Aorta (tissue), 5 donors: ENCODE results near the gene KLHL25. TPM values are rescaled to one million over a fixed set of nuclear protein-coding genes. Genes with fewer than 3 reads are reported as not detected.

ENCODE experiments used
- ATAC-seq: fragments of 200-7000 bp; cut with Tn5 transposase; one replicate; pipeline ENCODE4 v1.9.1; 2022; ENCODE audit warnings: moderate library complexity; ENCODE audit not compliant: low FRiP score
- DNase-seq, 2 donors: peaks; one replicate each; pipeline ENCODE4 v3.0.0-alpha.2; 2020
- H3K27ac ChIP-seq, 2 donors: one replicate each; pipeline ENCODE4 v1.5.1; 2013; ENCODE audit warnings: low read length in 2 of 2, mild to moderate bottlenecking in 2 of 2, moderate library complexity in 2 of 2, control low read depth in 1 of 2, inconsistent platforms in 1 of 2, low read depth in 1 of 2
- H3K27me3 ChIP-seq, 2 donors: one replicate each; pipeline ENCODE4 v1.6.1; 2013; ENCODE audit warnings: control low read depth in 1 of 2, low read length in 1 of 2, mild to moderate bottlenecking in 1 of 2, moderate library complexity in 1 of 2; ENCODE audit not compliant: insufficient read depth in 2 of 2, control insufficient read depth in 1 of 2
- H3K36me3 ChIP-seq, 2 donors: one replicate each; pipeline ENCODE4 v1.6.1; 2013; ENCODE audit warnings: control low read depth in 1 of 2, low read length in 1 of 2, mild to moderate bottlenecking in 1 of 2; ENCODE audit not compliant: insufficient read depth in 2 of 2, control insufficient read depth in 1 of 2
- H3K4me1 ChIP-seq, 2 donors: one replicate each; pipeline ENCODE4 v1.6.1; 2013; ENCODE audit warnings: low read length in 2 of 2, control low read depth in 1 of 2, mild to moderate bottlenecking in 1 of 2, moderate library complexity in 1 of 2; ENCODE audit not compliant: insufficient read depth in 2 of 2, control insufficient read depth in 1 of 2
- H3K4me3 ChIP-seq, 2 donors: one replicate each; pipeline ENCODE4 v1.5.1; 2013; ENCODE audit warnings: low read length in 2 of 2, control low read depth in 1 of 2, mild to moderate bottlenecking in 1 of 2
- H3K9me3 ChIP-seq: one replicate; pipeline ENCODE4 v1.6.1; 2013; ENCODE audit warnings: mild to moderate bottlenecking, low read length; ENCODE audit not compliant: control insufficient read depth
- WGBS, 2 donors: extraction: QIAGEN DNeasy Blood & Tissue Kit; methylation state at CpG; one replicate each; pipeline ENCODE4 v1.1.7; 2013; 5-methylcytosine and 5-hydroxymethylcytosine counted together
- intact Hi-C, 2 donors: fragments of 100-400 bp; cut with DNase I; formaldehyde crosslinking; loops; one replicate each; pipeline versions ENCODE4 v1.14.2 to v1.15.0; 2022
- long read RNA-seq, 2 donors: library from polyadenylated mRNA; unstranded; transcript quantifications; one replicate each; pipeline ENCODE4 v2.0.0, GENCODE V29; 2020 to 2021
- polyA plus RNA-seq, 2 donors: library from polyadenylated mRNA; stranded (reverse); fragments of 200-250 nt; gene quantifications; one replicate each; pipeline ENCODE4 v1.2.3, GENCODE V29; 2013
- total RNA-seq, 2 donors: library from RNA; stranded (reverse); fragmentation: NEBNext Ultra II Directional; extraction: Animal tissue kit (Norgen Biotek cat#: 25700); gene quantifications; one replicate each; pipeline ENCODE4 v1.2.1, GENCODE V29; 2021
- donor health status: healthy with polysubstance abuse.
- donor health status: Bipolar disorder and iron deficiency.
- donor health status: DM: no; HTN: no; CAD: no.
- donor health status: DM: no; HTN: no; CAD: no.
- donor health status: DM: yes; HTN: yes; CAD: no.

The KLHL25 gene
- 1 to 10 TPM; 6.4 to 9.2 TPM for total RNA-seq
- 1 to 10 TPM; 1.8 to 4.9 TPM for polyA plus RNA-seq
- long read RNA-seq, donor 1, full-length matches to known transcripts, result 13 of 71 reads
- long read RNA-seq, donor 1, partial matches to known transcripts, result 51 of 71 reads
- long read RNA-seq, donor 1, other reads (novel, unspliced or antisense), result 7 of 71 reads
- long read RNA-seq, donor 2, full-length matches to known transcripts, result 9 of 14 reads
- long read RNA-seq, donor 2, partial matches to known transcripts, result 1 of 14 reads
- long read RNA-seq, donor 2, other reads (novel, unspliced or antisense), result 4 of 14 reads

- Histone ChIP-seq H3K27me3 (no peaks in the 10 kb centered on the region), H3K4me1 (no peaks in the 10 kb centered on the region), H3K27ac (peak within 1 kb of the TSS; percentile 53 to 85), H3K36me3 (no peaks in the 10 kb centered on the region), H3K4me3 (peak within 1 kb of the TSS; percentile 71 to 92), H3K9me3 (no peaks in the 10 kb centered on the region)
- ATAC-seq (peak; percentile 97), DNase-seq (peak; percentile 97)
- intact Hi-C loops, result loop anchor here in 1 of 2 donors (2.0 to 5.0 kb wide), 2 partner anchors 42 to 66 kb away; no protein-coding TSS in a partner anchor
- 1% methylated on average over 47 to 70 of the region's 71 CpGs for WGBS, 2 donors
Measured at GRCh38 chr15:85794598-85795336, at the start of gene KLHL25. Gene KLHL25, minus strand, starts transcription at chr15:85794925. Its CDS starts 25,115 bp downstream, at chr15:85769810.

GRCh38 chr15:85840802-85841152, 46.1 kb upstream of the KLHL25 start:
- H3K4me1 ChIP-seq, result no peaks in the 10 kb centered on the region
- no peak overlapping the region for H3K27ac ChIP-seq
- intact Hi-C loops, result no loop called here
- H3K9me3 ChIP-seq, result peaks cover 1% of the 10 kb centered on the region
- H3K27me3 ChIP-seq, result peaks cover 0 to 2% of the 10 kb centered on the region in 2 donors
- ATAC-seq, result no peak
- no peaks in the 10 kb centered on the region for H3K36me3 ChIP-seq
- 0% methylated on average over 8 of the region's 8 CpGs for WGBS, 2 donors
- DNase-seq, result no peak
- H3K4me3 ChIP-seq, result no peak overlapping the region

GRCh38 chr15:85840079-85840801, 45.5 kb upstream of the KLHL25 start:
- Histone ChIP-seq H3K27me3 (peaks cover 0 to 2% of the 10 kb centered on the region in 2 donors), H3K9me3 (peaks cover 1% of the 10 kb centered on the region), H3K4me1 (no peaks in the 10 kb centered on the region), H3K4me3 (no peak overlapping the region), H3K36me3 (no peaks in the 10 kb centered on the region), H3K27ac (no peak overlapping the region)
- ATAC-seq (peak; percentile 94), DNase-seq (peak; percentile 89 to 95)
- 9% methylated on average over 32 of the region's 32 CpGs for WGBS, 2 donors
- intact Hi-C loops, result no loop called here

GRCh38 chr15:85839643-85840042, 44.9 kb upstream of the KLHL25 start:
- no peak for DNase-seq
- WGBS, 2 donors, result 89 to 98% methylated on average over 2 of the region's 2 CpGs

GRCh38 chr15:85838655-85839054, 43.9 kb upstream of the KLHL25 start:
- no peaks in the 10 kb centered on the region for H3K4me1 ChIP-seq
- ATAC-seq (no peak), DNase-seq (no peak)
- 91 to 95% methylated on average over 8 of the region's 8 CpGs for WGBS, 2 donors
- peaks cover 1% of the 10 kb centered on the region for H3K9me3 ChIP-seq
- no peaks in the 10 kb centered on the region for H3K36me3 ChIP-seq
- intact Hi-C loops, result loop anchor here (2.0 to 10.0 kb wide), 3 partner anchors 108 to 354 kb away; no protein-coding TSS in a partner anchor
- no peak overlapping the region for H3K27ac ChIP-seq
- H3K27me3 ChIP-seq, result peaks cover 0 to 2% of the 10 kb centered on the region in 2 donors
- no peak overlapping the region for H3K4me3 ChIP-seq

More at GRCh38 chr15:85839643-85840042, 44.9 kb upstream of the KLHL25 start:
- H3K4me1 ChIP-seq, result no peaks in the 10 kb centered on the region
- no peak overlapping the region for H3K27ac ChIP-seq
- no peaks in the 10 kb centered on the region for H3K36me3 ChIP-seq
- no peak overlapping the region for H3K4me3 ChIP-seq
- ATAC-seq, result no peak
- H3K27me3 ChIP-seq, result peaks cover 0 to 2% of the 10 kb centered on the region in 2 donors
- H3K9me3 ChIP-seq, result peaks cover 1% of the 10 kb centered on the region
- intact Hi-C loops, result loop anchor here (2.0 to 10.0 kb wide), 3 partner anchors 109 to 355 kb away; no protein-coding TSS in a partner anchor

- Histone ChIP-seq H3K4me1 (no peaks in the 10 kb centered on the region), H3K27ac (no peak overlapping the region), H3K9me3 (no peaks in the 10 kb centered on the region), H3K27me3 (no peaks in the 10 kb centered on the region), H3K4me3 (no peak overlapping the region), H3K36me3 (no peaks in the 10 kb centered on the region)
- WGBS, 2 donors, result 92 to 95% methylated on average over 2 of the region's 2 CpGs
- intact Hi-C loops, result loop anchor here (2.0 to 10.0 kb wide), 3 partner anchors 107 to 353 kb away; no protein-coding TSS in a partner anchor
- no peak for ATAC-seq
- no peak for DNase-seq
Measured at GRCh38 chr15:85837881-85838280, 43.2 kb upstream of the KLHL25 start.

GRCh38 chr15:85837011-85837433, 42.3 kb upstream of the KLHL25 start:
- DNase-seq (no peak), ATAC-seq (no peak)
- no peaks in the 10 kb centered on the region for H3K36me3 ChIP-seq
- H3K9me3 ChIP-seq, result no peaks in the 10 kb centered on the region
- no peak overlapping the region for H3K27ac ChIP-seq
- H3K4me3 ChIP-seq, result no peak overlapping the region
- intact Hi-C loops, result loop anchor here (10.0 kb wide), 2 partner anchors 342 to 352 kb away; no protein-coding TSS in a partner anchor
- H3K27me3 ChIP-seq, result no peaks in the 10 kb centered on the region
- no peaks in the 10 kb centered on the region for H3K4me1 ChIP-seq
- WGBS, 2 donors, result 69 to 73% methylated on average over 6 of the region's 6 CpGs

- Histone ChIP-seq H3K4me3 (no peak overlapping the region), H3K9me3 (no peaks in the 10 kb centered on the region), H3K36me3 (no peaks in the 10 kb centered on the region), H3K27ac (no peak overlapping the region), H3K4me1 (no peaks in the 10 kb centered on the region), H3K27me3 (no peaks in the 10 kb centered on the region)
- 89 to 94% methylated on average over 3 of the region's 3 CpGs for WGBS, 2 donors
- ATAC-seq (no peak), DNase-seq (no peak)
- intact Hi-C loops, result loop anchor here (5.0 to 10.0 kb wide), 4 partner anchors 102 to 537 kb away; no protein-coding TSS in a partner anchor
Measured at GRCh38 chr15:85834651-85835050, 39.9 kb upstream of the KLHL25 start.
